HEK293 (cell line): ENCODE measurements around the gene SPEG.

Experiments used
- BCL11A ChIP-seq: fragments of 450-650 bp; formaldehyde crosslinking; IDR thresholded peaks from 2 replicates; pipeline ENCODE4 v1.5.1; 2016; ENCODE audit warnings: low read depth, missing biosample characterization, missing genetic modification characterization
- OVOL3 ChIP-seq: fragments of 450-650 bp; formaldehyde crosslinking; IDR thresholded peaks from 2 replicates; pipeline ENCODE4 v1.5.1; 2016; ENCODE audit warnings: missing biosample characterization, missing genetic modification characterization
- TCF7L2 ChIP-seq: IDR thresholded peaks from 2 replicates; pipeline ENCODE4 v1.6.1; 2011; ENCODE audit warnings: low read depth, mild to moderate bottlenecking, inconsistent platforms, low read length, moderate library complexity, borderline replicate concordance
- ZFHX2 ChIP-seq: fragments of 450-650 bp; formaldehyde crosslinking; conservative IDR thresholded peaks from 2 replicates; pipeline ENCODE4 v1.5.1; 2016; ENCODE audit warnings: missing biosample characterization, missing genetic modification characterization
- ZNF510 ChIP-seq: fragments of 450-650 bp; formaldehyde crosslinking; IDR thresholded peaks from 2 replicates; pipeline ENCODE4 v1.5.1; 2018; ENCODE audit warnings: mild to moderate bottlenecking, missing genetic modification characterization, missing biosample characterization; ENCODE audit not compliant: insufficient replicate concordance
- ZSCAN30 ChIP-seq: fragments of 450-650 bp; IDR thresholded peaks from 2 replicates; pipeline ENCODE4 v1.5.1; 2018; ENCODE audit warnings: missing biosample characterization, mild to moderate bottlenecking, missing genetic modification characterization, moderate library complexity
- TF ChIP-seq, protein P1 (sequence below): fragments of 450-650 bp; formaldehyde crosslinking; IDR thresholded peaks from 2 replicates; pipeline ENCODE4 v1.5.1; 2016; ENCODE audit warnings: missing biosample characterization, missing genetic modification characterization
- TF ChIP-seq, protein P2 (sequence below): fragments of 450-650 bp; formaldehyde crosslinking; IDR thresholded peaks from 2 replicates; pipeline ENCODE4 v1.5.1; 2016; ENCODE audit warnings: missing biosample characterization, missing genetic modification characterization

DNA sequence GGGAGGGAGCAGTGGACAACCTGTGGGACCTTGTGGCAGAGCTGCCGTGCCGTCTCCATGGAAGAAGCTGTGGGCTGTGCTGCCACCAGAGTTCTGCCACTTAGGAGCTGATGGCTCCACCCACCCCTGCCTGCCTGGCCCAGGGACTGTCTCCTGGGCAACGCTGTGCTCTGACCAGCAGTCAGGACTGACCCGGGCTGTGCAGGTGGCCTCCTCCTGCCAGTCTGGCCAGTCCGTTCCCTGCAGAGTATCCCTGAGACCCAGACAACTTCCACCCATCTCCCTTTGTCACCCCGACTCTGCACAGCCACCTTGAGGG lies 92.4 kb downstream of the SPEG start:
- TF ChIP-seq BCL11A (tag by site-specific recombination) (no peak), ZSCAN30 (tag by site-specific recombination) (no peak), TCF7L2 (no peak), ZNF510 (no peak), OVOL3 (tag by site-specific recombination) (no peak), ZFHX2 (no peak)
- TF ChIP-seq, protein P1, sequence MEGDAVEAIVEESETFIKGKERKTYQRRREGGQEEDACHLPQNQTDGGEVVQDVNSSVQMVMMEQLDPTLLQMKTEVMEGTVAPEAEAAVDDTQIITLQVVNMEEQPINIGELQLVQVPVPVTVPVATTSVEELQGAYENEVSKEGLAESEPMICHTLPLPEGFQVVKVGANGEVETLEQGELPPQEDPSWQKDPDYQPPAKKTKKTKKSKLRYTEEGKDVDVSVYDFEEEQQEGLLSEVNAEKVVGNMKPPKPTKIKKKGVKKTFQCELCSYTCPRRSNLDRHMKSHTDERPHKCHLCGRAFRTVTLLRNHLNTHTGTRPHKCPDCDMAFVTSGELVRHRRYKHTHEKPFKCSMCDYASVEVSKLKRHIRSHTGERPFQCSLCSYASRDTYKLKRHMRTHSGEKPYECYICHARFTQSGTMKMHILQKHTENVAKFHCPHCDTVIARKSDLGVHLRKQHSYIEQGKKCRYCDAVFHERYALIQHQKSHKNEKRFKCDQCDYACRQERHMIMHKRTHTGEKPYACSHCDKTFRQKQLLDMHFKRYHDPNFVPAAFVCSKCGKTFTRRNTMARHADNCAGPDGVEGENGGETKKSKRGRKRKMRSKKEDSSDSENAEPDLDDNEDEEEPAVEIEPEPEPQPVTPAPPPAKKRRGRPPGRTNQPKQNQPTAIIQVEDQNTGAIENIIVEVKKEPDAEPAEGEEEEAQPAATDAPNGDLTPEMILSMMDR (tag by site-specific recombination), result no peak
- TF ChIP-seq, protein P2, sequence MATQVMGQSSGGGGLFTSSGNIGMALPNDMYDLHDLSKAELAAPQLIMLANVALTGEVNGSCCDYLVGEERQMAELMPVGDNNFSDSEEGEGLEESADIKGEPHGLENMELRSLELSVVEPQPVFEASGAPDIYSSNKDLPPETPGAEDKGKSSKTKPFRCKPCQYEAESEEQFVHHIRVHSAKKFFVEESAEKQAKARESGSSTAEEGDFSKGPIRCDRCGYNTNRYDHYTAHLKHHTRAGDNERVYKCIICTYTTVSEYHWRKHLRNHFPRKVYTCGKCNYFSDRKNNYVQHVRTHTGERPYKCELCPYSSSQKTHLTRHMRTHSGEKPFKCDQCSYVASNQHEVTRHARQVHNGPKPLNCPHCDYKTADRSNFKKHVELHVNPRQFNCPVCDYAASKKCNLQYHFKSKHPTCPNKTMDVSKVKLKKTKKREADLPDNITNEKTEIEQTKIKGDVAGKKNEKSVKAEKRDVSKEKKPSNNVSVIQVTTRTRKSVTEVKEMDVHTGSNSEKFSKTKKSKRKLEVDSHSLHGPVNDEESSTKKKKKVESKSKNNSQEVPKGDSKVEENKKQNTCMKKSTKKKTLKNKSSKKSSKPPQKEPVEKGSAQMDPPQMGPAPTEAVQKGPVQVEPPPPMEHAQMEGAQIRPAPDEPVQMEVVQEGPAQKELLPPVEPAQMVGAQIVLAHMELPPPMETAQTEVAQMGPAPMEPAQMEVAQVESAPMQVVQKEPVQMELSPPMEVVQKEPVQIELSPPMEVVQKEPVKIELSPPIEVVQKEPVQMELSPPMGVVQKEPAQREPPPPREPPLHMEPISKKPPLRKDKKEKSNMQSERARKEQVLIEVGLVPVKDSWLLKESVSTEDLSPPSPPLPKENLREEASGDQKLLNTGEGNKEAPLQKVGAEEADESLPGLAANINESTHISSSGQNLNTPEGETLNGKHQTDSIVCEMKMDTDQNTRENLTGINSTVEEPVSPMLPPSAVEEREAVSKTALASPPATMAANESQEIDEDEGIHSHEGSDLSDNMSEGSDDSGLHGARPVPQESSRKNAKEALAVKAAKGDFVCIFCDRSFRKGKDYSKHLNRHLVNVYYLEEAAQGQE (tag by site-specific recombination), result no peak
